Panc1 (cell line): Measurements from ENCODE around the gene DPH5. TPM values are rescaled to one million over a fixed set of nuclear protein-coding genes. Genes with fewer than 3 reads are reported as not detected.

Experiments
- ATAC-seq: fragments of 200-7000 bp; cut with Tn5 transposase; 2 replicates; pipeline ENCODE4 v1.9.1; 2020; ENCODE audit warnings: mild to moderate bottlenecking, moderate library complexity
- BruUV-seq: library from RNA; stranded (reverse); fragments of 400-500 nt; replicated peaks from 2 replicates; lab custom pipeline; 2021; lab: Mats Ljungman, UMichigan
- CTCF ChIA-PET: fragments of 300-600 bp; sonication (Branson Sonifier 250); formaldehyde crosslinking; loops from one replicate; lab custom pipeline; 2022; ENCODE audit warnings: antibody characterized with exemption; lab: Charles Lee
- POLR2A ChIA-PET: fragments of 300-600 bp; sonication (Branson Sonifier 250); formaldehyde crosslinking; loops from one replicate; lab custom pipeline; 2022; ENCODE audit warnings: antibody characterized with exemption; lab: Charles Lee
- DNase-seq: peaks from one replicate; pipeline ENCODE4 v3.0.0-alpha.2; 2010; ENCODE audit warnings: low read depth, low spot score
- H3K27ac ChIP-seq: 2 replicates; pipeline ENCODE4 v1.5.1; 2011; ENCODE audit warnings: mild to moderate bottlenecking, low read length, inconsistent platforms
- H3K27me3 ChIP-seq: fragments of 200-500 bp; sonication (Bioruptor generic); 2 replicates; pipeline ENCODE4 v1.6.0; 2014; ENCODE audit warnings: low read length, inconsistent platforms; ENCODE audit not compliant: control insufficient read depth, insufficient read depth
- H3K36me3 ChIP-seq: fragments of 200-500 bp; sonication (Bioruptor generic); 2 replicates; pipeline ENCODE4 v1.5.1; 2014; ENCODE audit warnings: inconsistent platforms, mild to moderate bottlenecking, low read length, moderate library complexity; ENCODE audit not compliant: control insufficient read depth, insufficient read depth
- H3K4me1 ChIP-seq: 2 replicates; pipeline ENCODE4 v1.5.1; 2011; ENCODE audit warnings: inconsistent platforms, mild to moderate bottlenecking, low read length, moderate library complexity; ENCODE audit not compliant: control insufficient read depth, insufficient read depth
- H3K4me3 ChIP-seq, 2 experiments: 2 replicates each; pipeline ENCODE4 v1.5.1; 2011 to 2012; ENCODE audit warnings: low read depth in 2 of 2, low read length in 2 of 2, mild to moderate bottlenecking in 2 of 2, inconsistent platforms in 1 of 2, moderate library complexity in 1 of 2
- H3K9me3 ChIP-seq: fragments of 200-500 bp; sonication (Bioruptor generic); 2 replicates; pipeline ENCODE4 v1.5.1; 2014; ENCODE audit warnings: low read depth, mild to moderate bottlenecking, inconsistent platforms, low read length, moderate library complexity; ENCODE audit not compliant: control insufficient read depth, insufficient read depth
- CTCF ChIP-seq: fragments of 450-650 bp; IDR thresholded peaks from 2 replicates; pipeline ENCODE4 v1.5.1; 2017; ENCODE audit warnings: mild to moderate bottlenecking
- POLR2AphosphoS5 ChIP-seq: IDR thresholded peaks from 2 replicates; pipeline ENCODE4 v1.6.1; 2012; ENCODE audit warnings: mild to moderate bottlenecking, low read depth, low read length, moderate library complexity
- SIN3A ChIP-seq: IDR thresholded peaks from 2 replicates; pipeline ENCODE4 v1.6.1; 2012; ENCODE audit warnings: low read depth, mild to moderate bottlenecking, low read length, moderate library complexity, borderline replicate concordance; ENCODE audit not compliant: insufficient read depth
- TCF7L2 ChIP-seq: IDR thresholded peaks from 2 replicates; pipeline ENCODE4 v1.6.1; 2011; ENCODE audit warnings: mild to moderate bottlenecking, low read depth, low read length, inconsistent platforms
- in situ Hi-C: cut with HindIII; loops from 2 replicates; pipeline ENCODE4 v1.10.0; 2016; ENCODE audit warnings: low sequenced_read_pairs, low pct_unique_long_range_greater_than_20kb
- intact Hi-C: fragments of 100-400 bp; cut with micrococcal nuclease; formaldehyde crosslinking; loops from one replicate; pipeline ENCODE4 v1.10.0; 2022; ENCODE audit not compliant: unreplicated experiment
- total RNA-seq: library from RNA; stranded (reverse); gene quantifications from one replicate; pipeline ENCODE4 v1.2.1, GENCODE V29; 2021; ENCODE audit not compliant: unreplicated experiment
- TF ChIP-seq, protein P1 (sequence below), 2 experiments: IDR thresholded peaks; 2 replicates each; pipeline ENCODE4 v1.6.1; 2011 to 2012; ENCODE audit warnings: low read depth in 2 of 2, control low read depth in 1 of 2, low read length in 1 of 2, mild to moderate bottlenecking in 1 of 2, moderate library complexity in 1 of 2; ENCODE audit not compliant: insufficient read depth in 1 of 2

DPH5 gene
- total RNA-seq, 1 experiment from 2014 or later: 22.6 TPM

DNA sequence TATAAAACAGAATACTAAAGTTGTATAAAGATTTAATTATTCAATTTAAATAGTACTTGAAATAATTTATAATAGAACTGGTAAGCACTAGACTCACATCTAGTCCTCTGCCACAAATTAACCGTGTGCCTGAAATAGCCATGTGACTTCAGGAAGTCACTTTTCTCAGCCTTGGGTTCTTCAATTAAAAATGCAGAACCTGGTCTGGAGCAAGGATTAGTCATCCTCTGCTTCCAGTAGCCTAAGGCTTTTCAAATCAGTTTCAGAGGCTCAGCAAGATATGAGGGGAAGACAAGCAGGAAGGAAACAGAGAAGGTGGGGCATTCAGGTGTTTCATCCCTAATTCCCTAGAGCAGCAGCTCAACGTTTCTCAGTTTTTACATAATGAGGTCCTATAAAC, 23.0 kb downstream of the DPH5 start:
- Histone ChIP-seq H3K27ac (no peak overlapping the region), H3K27me3 (no peaks in the 10 kb centered on the region), H3K4me1 (no peaks in the 10 kb centered on the region), H3K4me3 (no peak overlapping the region), H3K9me3 (no peaks in the 10 kb centered on the region), H3K36me3 (no peaks in the 10 kb centered on the region; the same call in 1 of the 2 replicates)
- ChIA-PET POLR2A (no interaction called here), CTCF (no interaction called here)
- in situ Hi-C loops (no loop called here), intact Hi-C loops (no loop called here)
- DNase-seq (no peak), ATAC-seq (no peak)
- no TSS peak for BruUV-seq
- TF ChIP-seq TCF7L2: no peak
- TF ChIP-seq, protein P1, sequence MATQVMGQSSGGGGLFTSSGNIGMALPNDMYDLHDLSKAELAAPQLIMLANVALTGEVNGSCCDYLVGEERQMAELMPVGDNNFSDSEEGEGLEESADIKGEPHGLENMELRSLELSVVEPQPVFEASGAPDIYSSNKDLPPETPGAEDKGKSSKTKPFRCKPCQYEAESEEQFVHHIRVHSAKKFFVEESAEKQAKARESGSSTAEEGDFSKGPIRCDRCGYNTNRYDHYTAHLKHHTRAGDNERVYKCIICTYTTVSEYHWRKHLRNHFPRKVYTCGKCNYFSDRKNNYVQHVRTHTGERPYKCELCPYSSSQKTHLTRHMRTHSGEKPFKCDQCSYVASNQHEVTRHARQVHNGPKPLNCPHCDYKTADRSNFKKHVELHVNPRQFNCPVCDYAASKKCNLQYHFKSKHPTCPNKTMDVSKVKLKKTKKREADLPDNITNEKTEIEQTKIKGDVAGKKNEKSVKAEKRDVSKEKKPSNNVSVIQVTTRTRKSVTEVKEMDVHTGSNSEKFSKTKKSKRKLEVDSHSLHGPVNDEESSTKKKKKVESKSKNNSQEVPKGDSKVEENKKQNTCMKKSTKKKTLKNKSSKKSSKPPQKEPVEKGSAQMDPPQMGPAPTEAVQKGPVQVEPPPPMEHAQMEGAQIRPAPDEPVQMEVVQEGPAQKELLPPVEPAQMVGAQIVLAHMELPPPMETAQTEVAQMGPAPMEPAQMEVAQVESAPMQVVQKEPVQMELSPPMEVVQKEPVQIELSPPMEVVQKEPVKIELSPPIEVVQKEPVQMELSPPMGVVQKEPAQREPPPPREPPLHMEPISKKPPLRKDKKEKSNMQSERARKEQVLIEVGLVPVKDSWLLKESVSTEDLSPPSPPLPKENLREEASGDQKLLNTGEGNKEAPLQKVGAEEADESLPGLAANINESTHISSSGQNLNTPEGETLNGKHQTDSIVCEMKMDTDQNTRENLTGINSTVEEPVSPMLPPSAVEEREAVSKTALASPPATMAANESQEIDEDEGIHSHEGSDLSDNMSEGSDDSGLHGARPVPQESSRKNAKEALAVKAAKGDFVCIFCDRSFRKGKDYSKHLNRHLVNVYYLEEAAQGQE (IDR thresholded peaks at IDR 0.05; ENCODE audit: insufficient read depth in 1 of 2, low read depth in 2 of 2, low read length in 1 of 2): no peak

DNA sequence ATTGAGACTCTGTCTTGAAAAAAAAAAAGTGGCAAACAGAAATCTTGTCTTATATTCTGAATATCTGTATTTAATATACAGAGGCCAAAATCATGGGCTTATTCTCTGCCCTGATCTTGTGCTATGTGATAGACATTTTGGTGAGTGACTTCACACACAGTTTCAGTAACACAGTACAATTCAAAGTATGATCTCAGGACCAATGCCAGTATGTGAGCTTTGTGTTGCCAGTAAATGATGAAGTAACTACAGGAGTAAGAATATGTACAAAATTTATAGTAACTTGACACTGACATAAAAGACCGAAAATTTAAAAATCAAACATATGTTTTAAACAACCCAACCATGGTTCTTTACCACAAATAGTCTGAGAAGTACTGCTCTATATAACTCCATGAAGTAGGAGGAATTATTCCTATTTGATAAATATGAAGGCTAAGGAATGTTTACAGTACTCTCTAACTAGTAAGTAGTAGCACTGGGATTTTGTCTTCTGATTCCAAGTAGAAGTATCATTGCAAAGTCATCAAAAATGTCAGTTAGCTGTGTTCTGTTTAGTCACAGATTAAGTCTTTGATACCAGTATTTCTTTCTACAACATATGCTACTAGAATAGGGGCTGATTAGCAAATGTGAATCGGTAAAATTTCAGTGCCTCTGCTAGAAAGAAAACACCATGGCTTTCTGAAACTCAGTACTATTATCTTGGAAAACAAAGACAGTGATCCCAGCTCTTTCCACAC, 25.3 kb downstream of the DPH5 start:
- ChIA-PET POLR2A (no interaction called here), CTCF (no interaction called here)
- Histone ChIP-seq H3K4me3 (no peak overlapping the region), H3K27me3 (no peaks in the 10 kb centered on the region), H3K27ac (no peak overlapping the region), H3K9me3 (no peaks in the 10 kb centered on the region), H3K36me3 (no peaks in the 10 kb centered on the region; the same call in 1 of the 2 replicates), H3K4me1 (no peaks in the 10 kb centered on the region)
- BruUV-seq: no TSS peak
- DNase-seq: no peak
- intact Hi-C loops (no loop called here), in situ Hi-C loops (no loop called here)
- ATAC-seq: no peak
- TF ChIP-seq TCF7L2 (no peak), POLR2AphosphoS5 (no peak), SIN3A (no peak), CTCF (no peak)
- TF ChIP-seq, protein P1 (IDR thresholded peaks at IDR 0.05; ENCODE audit: insufficient read depth in 1 of 2, low read depth in 2 of 2, low read length in 1 of 2): no peak
